Nephron (organoid): ENCODE measurements around the gene NAGS.
"Not testable (repeated sequence)": the region's sequence is repeated elsewhere in the genome, so short reads cannot be mapped to it uniquely, and the experiment has no call there.

ENCODE experiments used
- H3K27ac Mint-ChIP-seq, 3 experiments: 2 replicates each; pipeline ENCODE4 v1.8.0; 2020; ENCODE audit warnings: mixed read lengths in 3 of 3, mild to moderate bottlenecking in 2 of 3, moderate library complexity in 1 of 3
- H3K27me3 Mint-ChIP-seq: 2 replicates; pipeline ENCODE4 v1.8.0; 2021; ENCODE audit warnings: low read depth, mild to moderate bottlenecking, moderate library complexity, mixed read lengths
- H3K36me3 Mint-ChIP-seq: 2 replicates; pipeline ENCODE4 v1.8.0; 2020; ENCODE audit warnings: low read depth, mixed read lengths
- H3K4me1 Mint-ChIP-seq: 2 replicates; pipeline ENCODE4 v1.8.0; 2020; ENCODE audit warnings: mixed read lengths
- H3K4me3 Mint-ChIP-seq, 3 experiments: 2 replicates each; pipeline ENCODE4 v1.8.0; 2020; ENCODE audit warnings: mild to moderate bottlenecking in 3 of 3, mixed read lengths in 3 of 3, moderate library complexity in 2 of 3
- H3K9me3 Mint-ChIP-seq: 2 replicates; pipeline ENCODE4 v1.8.0; 2020; ENCODE audit warnings: mixed read lengths
- CTCF ChIP-seq, 3 experiments: fragments of 200-600 bp; sonication (generic); IDR thresholded peaks; one replicate each; pipeline ENCODE4 v1.5.0; 2021; ENCODE audit warnings: antibody characterized with exemption in 3 of 3; ENCODE audit not compliant: unreplicated experiment in 3 of 3

Gene NAGS

GRCh38 chr17:44004077-44004760, at the start of gene NAGS:
TSS of gene NAGS (plus strand) at chr17:44004622. CDS start at chr17:44004664, 42 bp downstream.
- H3K27ac Mint-ChIP-seq = no peak within 1 kb of the TSS
- no peaks in the 10 kb centered on the region for H3K36me3 Mint-ChIP-seq
- peaks cover 15% of the 10 kb centered on the region for H3K4me1 Mint-ChIP-seq
- H3K9me3 Mint-ChIP-seq = no peaks in the 10 kb centered on the region
- peaks cover 80% of the 10 kb centered on the region for H3K27me3 Mint-ChIP-seq
- no peak for TF ChIP-seq CTCF (IDR thresholded peaks at IDR 0.05; ENCODE audit: unreplicated experiment in 3 of 3)
- H3K4me3 Mint-ChIP-seq = peak within 1 kb of the TSS; percentile 38 to 61 (median 48)

- no peak overlapping the region for H3K27ac Mint-ChIP-seq
- peaks cover 8% of the 10 kb centered on the region for H3K4me1 Mint-ChIP-seq
- H3K9me3 Mint-ChIP-seq = no peaks in the 10 kb centered on the region
- H3K36me3 Mint-ChIP-seq = no peaks in the 10 kb centered on the region
- no peak for TF ChIP-seq CTCF (IDR thresholded peaks at IDR 0.05; ENCODE audit: unreplicated experiment in 3 of 3)
- no peak overlapping the region for H3K4me3 Mint-ChIP-seq
- peaks cover 65% of the 10 kb centered on the region for H3K27me3 Mint-ChIP-seq
Measured at GRCh38 chr17:43956222-43956621, 48.2 kb upstream of the NAGS start.

GRCh38 chr17:43958748-43959352, 45.6 kb upstream of the NAGS start:
- Mint-ChIP-seq H3K4me3 (no peak overlapping the region), H3K27ac (no peak overlapping the region), H3K27me3 (peaks cover 56% of the 10 kb centered on the region), H3K9me3 (no peaks in the 10 kb centered on the region), H3K4me1 (no peaks in the 10 kb centered on the region), H3K36me3 (no peaks in the 10 kb centered on the region)
- no peak for TF ChIP-seq CTCF (IDR thresholded peaks at IDR 0.05; ENCODE audit: unreplicated experiment in 3 of 3)

GRCh38 chr17:43961292-43961691, 43.1 kb upstream of the NAGS start:
- H3K9me3 Mint-ChIP-seq, H3K36me3 Mint-ChIP-seq, H3K4me3 Mint-ChIP-seq, H3K27ac Mint-ChIP-seq, H3K4me1 Mint-ChIP-seq: not testable (repeated sequence)
- peaks cover 42% of the 10 kb centered on the region for H3K27me3 Mint-ChIP-seq

- Mint-ChIP-seq H3K36me3 (no peaks in the 10 kb centered on the region), H3K9me3 (no peaks in the 10 kb centered on the region)
Measured at GRCh38 chr17:43961954-43962353, 42.5 kb upstream of the NAGS start.

GRCh38 chr17:43962479-43962878, 41.9 kb upstream of the NAGS start:
- Mint-ChIP-seq H3K4me1 (no peaks in the 10 kb centered on the region), H3K27me3 (peaks cover 40% of the 10 kb centered on the region), H3K36me3 (no peaks in the 10 kb centered on the region), H3K27ac (no peak overlapping the region), H3K9me3 (no peaks in the 10 kb centered on the region), H3K4me3 (no peak overlapping the region)
- no peak for TF ChIP-seq CTCF (IDR thresholded peaks at IDR 0.05; ENCODE audit: unreplicated experiment in 3 of 3)

More at GRCh38 chr17:43961954-43962353, 42.5 kb upstream of the NAGS start:
- peaks cover 38% of the 10 kb centered on the region for H3K27me3 Mint-ChIP-seq
- no peak overlapping the region for H3K27ac Mint-ChIP-seq
- TF ChIP-seq CTCF (IDR thresholded peaks at IDR 0.05; ENCODE audit: unreplicated experiment in 3 of 3) = no peak
- no peak overlapping the region for H3K4me3 Mint-ChIP-seq
- H3K4me1 Mint-ChIP-seq = no peaks in the 10 kb centered on the region
